K562 (cell line): Measurements from ENCODE around the gene KLHL41. TPM values are rescaled to one million over a fixed set of nuclear protein-coding genes. Genes with fewer than 3 reads are reported as not detected.
A peak's percentile ranks its signal among the peaks of the same experiment; 100 is the strongest.

Source experiments
- ARID3A ChIP-seq: IDR thresholded peaks from 2 replicates; pipeline ENCODE4 v1.6.1; 2012; ENCODE audit warnings: low read depth, low read length, improper control_type of control experiment, borderline replicate concordance
- ATF6 ChIP-seq: sonication (generic); formaldehyde crosslinking; IDR thresholded peaks from 2 replicates; pipeline ENCODE4 v1.4.0; 2020; ENCODE audit warnings: mild to moderate bottlenecking, missing genetic modification reagents
- CAMTA2 ChIP-seq: fragments of 250-450 bp; sonication (Bioruptor Pico); conservative IDR thresholded peaks from 2 replicates; pipeline ENCODE4 v1.5.1; 2022
- ETV5 ChIP-seq: sonication (generic); formaldehyde crosslinking; IDR thresholded peaks from 2 replicates; pipeline ENCODE4 v1.4.0; 2020; ENCODE audit warnings: low read depth, mild to moderate bottlenecking, missing genetic modification reagents
- FOXJ2 ChIP-seq: fragments of 200-800 bp; sonication (Bioruptor generic); IDR thresholded peaks from 2 replicates; pipeline ENCODE4 v1.6.1; 2016; ENCODE audit warnings: missing genetic modification characterization, missing compliant biosample characterization
- MED1 ChIP-seq: sonication (generic); formaldehyde crosslinking; IDR thresholded peaks from 2 replicates; pipeline ENCODE4 v1.8.1; 2023; ENCODE audit warnings: missing genetic modification reagents, borderline replicate concordance
- MYC ChIP-seq, 2 experiments: fragments of 250-450 bp in 1 of 2; sonication (Bioruptor Pico) in 1 of 2; IDR thresholded peaks; 2 replicates each; pipeline versions ENCODE4 v1.5.1 to v1.6.1; 2012 to 2021; ENCODE audit warnings: low read depth in 2 of 2, borderline replicate concordance in 1 of 2, improper control_type of control experiment in 1 of 2, low read length in 1 of 2, mild to moderate bottlenecking in 1 of 2, moderate library complexity in 1 of 2
- PCBP1 ChIP-seq: fragments of 200-400 bp; formaldehyde crosslinking; IDR thresholded peaks from 2 replicates; pipeline ENCODE4 v1.6.1; 2018; ENCODE audit warnings: mild to moderate bottlenecking, low read depth, low read length; ENCODE audit not compliant: poor library complexity, severe bottlenecking
- RFX1 ChIP-seq: fragments of 450-650 bp; IDR thresholded peaks from 2 replicates; pipeline ENCODE4 v1.6.1; 2016; ENCODE audit warnings: mild to moderate bottlenecking, moderate library complexity
- SMC3 ChIP-seq: conservative IDR thresholded peaks from 2 replicates; pipeline ENCODE4 v1.6.1; 2011; ENCODE audit warnings: low read depth, low read length, improper control_type of control experiment; ENCODE audit not compliant: insufficient read depth
- ZFP1 ChIP-seq: fragments of 450-650 bp; formaldehyde crosslinking; IDR thresholded peaks from 2 replicates; pipeline ENCODE4 v1.4.0; 2020; ENCODE audit warnings: mild to moderate bottlenecking, mixed read lengths
- ZFX ChIP-seq: sonication (generic); formaldehyde crosslinking; IDR thresholded peaks from 2 replicates; pipeline ENCODE4 v1.8.0; 2022; ENCODE audit warnings: mild to moderate bottlenecking, missing genetic modification reagents, moderate library complexity
- ZNF384 ChIP-seq: IDR thresholded peaks from 2 replicates; pipeline ENCODE4 v1.6.1; 2012; ENCODE audit warnings: low read depth, low read length, improper control_type of control experiment
- ZSCAN29 ChIP-seq: fragments of 450-650 bp; IDR thresholded peaks from 2 replicates; pipeline ENCODE4 v1.6.1; 2017
- polyA plus RNA-seq, 8 experiments: library from polyadenylated mRNA; depleted of rRNA in 4 of 8; stranded (reverse) in 5 of 8; unstranded in 3 of 8; fragments of >200 nt; fragmentation: Nextera tagmentation in 2 of 8; fragmentation: Illumina TruSeq in 1 of 8; extraction: Ambion mirVana in 2 of 8; extraction: Trizol in 1 of 8; gene quantifications; 2 replicates each; pipeline versions ENCODE4 v1.2.1 to v1.2.3, GENCODE V29; 2011 to 2014; ENCODE audit warnings: inconsistent platforms in 1 of 8, missing spikeins in 1 of 8
- total RNA-seq, 7 experiments: library from RNA; depleted of rRNA in 6 of 7; stranded (reverse); fragments of >200 nt in 6 of 7; fragmentation: Illumina TruSeq in 2 of 7; extraction: Trizol in 2 of 7; gene quantifications; 2 replicates each; pipeline versions ENCODE4 v1.2.1 to v1.2.3, GENCODE V29; 2011 to 2021; ENCODE audit warnings: low replicate concordance in 1 of 7
- TF ChIP-seq, protein P1 (sequence below): sonication (generic); formaldehyde crosslinking; IDR thresholded peaks from 2 replicates; pipeline ENCODE4 v1.8.0; 2023; ENCODE audit warnings: mild to moderate bottlenecking, missing genetic modification reagents
- TF ChIP-seq, protein P2 (sequence below): fragments of 250-450 bp; sonication (Bioruptor Pico); IDR thresholded peaks from 2 replicates; pipeline ENCODE4 v1.9.0; 2021; ENCODE audit warnings: mild to moderate bottlenecking
- TF ChIP-seq, protein P3 (sequence below), 2 experiments: fragments of 450-650 bp in 1 of 2; sonication (generic) in 1 of 2; formaldehyde crosslinking in 1 of 2; IDR thresholded peaks in 1 of 2; conservative IDR thresholded peaks in 1 of 2; 2 replicates each; pipeline versions ENCODE4 v1.6.1 to v1.8.1; 2016 to 2023; ENCODE audit warnings: mild to moderate bottlenecking in 2 of 2, moderate library complexity in 2 of 2, inconsistent platforms in 1 of 2, missing genetic modification reagents in 1 of 2
- TF ChIP-seq, protein P4 (sequence below): sonication (generic); formaldehyde crosslinking; IDR thresholded peaks from 2 replicates; pipeline ENCODE4 v1.9.0; 2022; ENCODE audit warnings: mild to moderate bottlenecking, missing genetic modification reagents

KLHL41 gene
- total and polyA plus RNA-seq, 9 of the 15 experiments (the other 6 are each of a cell fraction or from before 2014, with no cell fraction given) = 0.05 to 1.5 (median 0.09) TPM

DNA sequence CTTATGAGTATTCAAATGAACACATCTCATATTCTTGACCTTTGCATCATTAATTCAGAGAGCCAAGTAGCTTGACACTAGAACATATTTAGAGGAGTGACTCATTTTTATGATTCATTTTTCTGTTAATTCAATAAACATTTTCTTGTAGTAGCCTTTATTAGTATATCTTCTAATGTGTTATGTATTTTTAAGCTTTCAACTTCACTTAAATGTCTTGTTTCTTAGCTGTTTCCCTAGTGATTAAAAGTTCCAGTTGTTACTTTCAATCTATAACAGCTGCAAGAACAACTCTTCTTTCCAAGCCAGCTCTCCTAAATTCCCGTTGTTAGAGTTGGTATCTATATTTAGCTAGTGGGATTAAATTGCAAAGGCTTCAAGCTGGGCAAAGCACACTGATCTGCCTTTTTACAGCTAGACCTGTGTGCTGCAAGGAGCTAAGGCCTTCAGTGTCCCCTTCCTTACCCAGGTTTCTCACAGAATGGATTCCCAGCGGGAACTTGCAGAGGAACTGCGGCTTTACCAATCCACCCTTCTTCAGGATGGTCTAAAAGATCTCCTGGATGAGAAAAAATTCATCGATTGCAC lies at the start of gene KLHL41 (continued):
- TF ChIP-seq, protein P1, sequence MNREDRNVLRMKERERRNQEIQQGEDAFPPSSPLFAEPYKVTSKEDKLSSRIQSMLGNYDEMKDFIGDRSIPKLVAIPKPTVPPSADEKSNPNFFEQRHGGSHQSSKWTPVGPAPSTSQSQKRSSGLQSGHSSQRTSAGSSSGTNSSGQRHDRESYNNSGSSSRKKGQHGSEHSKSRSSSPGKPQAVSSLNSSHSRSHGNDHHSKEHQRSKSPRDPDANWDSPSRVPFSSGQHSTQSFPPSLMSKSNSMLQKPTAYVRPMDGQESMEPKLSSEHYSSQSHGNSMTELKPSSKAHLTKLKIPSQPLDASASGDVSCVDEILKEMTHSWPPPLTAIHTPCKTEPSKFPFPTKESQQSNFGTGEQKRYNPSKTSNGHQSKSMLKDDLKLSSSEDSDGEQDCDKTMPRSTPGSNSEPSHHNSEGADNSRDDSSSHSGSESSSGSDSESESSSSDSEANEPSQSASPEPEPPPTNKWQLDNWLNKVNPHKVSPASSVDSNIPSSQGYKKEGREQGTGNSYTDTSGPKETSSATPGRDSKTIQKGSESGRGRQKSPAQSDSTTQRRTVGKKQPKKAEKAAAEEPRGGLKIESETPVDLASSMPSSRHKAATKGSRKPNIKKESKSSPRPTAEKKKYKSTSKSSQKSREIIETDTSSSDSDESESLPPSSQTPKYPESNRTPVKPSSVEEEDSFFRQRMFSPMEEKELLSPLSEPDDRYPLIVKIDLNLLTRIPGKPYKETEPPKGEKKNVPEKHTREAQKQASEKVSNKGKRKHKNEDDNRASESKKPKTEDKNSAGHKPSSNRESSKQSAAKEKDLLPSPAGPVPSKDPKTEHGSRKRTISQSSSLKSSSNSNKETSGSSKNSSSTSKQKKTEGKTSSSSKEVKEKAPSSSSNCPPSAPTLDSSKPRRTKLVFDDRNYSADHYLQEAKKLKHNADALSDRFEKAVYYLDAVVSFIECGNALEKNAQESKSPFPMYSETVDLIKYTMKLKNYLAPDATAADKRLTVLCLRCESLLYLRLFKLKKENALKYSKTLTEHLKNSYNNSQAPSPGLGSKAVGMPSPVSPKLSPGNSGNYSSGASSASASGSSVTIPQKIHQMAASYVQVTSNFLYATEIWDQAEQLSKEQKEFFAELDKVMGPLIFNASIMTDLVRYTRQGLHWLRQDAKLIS (CRISPR knock-in tag) = no peak
- no peak for TF ChIP-seq MED1 (CRISPR knock-in tag)
- TF ChIP-seq RFX1 = no peak
- no peak for TF ChIP-seq ZFP1
- TF ChIP-seq, protein P2, sequence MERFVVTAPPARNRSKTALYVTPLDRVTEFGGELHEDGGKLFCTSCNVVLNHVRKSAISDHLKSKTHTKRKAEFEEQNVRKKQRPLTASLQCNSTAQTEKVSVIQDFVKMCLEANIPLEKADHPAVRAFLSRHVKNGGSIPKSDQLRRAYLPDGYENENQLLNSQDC = no peak
- TF ChIP-seq, protein P3, sequence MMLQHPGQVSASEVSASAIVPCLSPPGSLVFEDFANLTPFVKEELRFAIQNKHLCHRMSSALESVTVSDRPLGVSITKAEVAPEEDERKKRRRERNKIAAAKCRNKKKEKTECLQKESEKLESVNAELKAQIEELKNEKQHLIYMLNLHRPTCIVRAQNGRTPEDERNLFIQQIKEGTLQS (IDR thresholded peaks at IDR 0.05) = peak; percentile 39
- TF ChIP-seq, protein P3 (CRISPR knock-in tag; conservative IDR thresholded peaks at IDR 0.05) = no peak
- no peak for TF ChIP-seq PCBP1
- no peak for TF ChIP-seq ZNF384
- no peak for TF ChIP-seq ARID3A
- TF ChIP-seq FOXJ2 = 0 out of 2 replicates have a peak, but pooled peaks have one; percentile 17
- no peak for TF ChIP-seq CAMTA2 (CRISPR knock-in tag)
- TF ChIP-seq MYC (IDR thresholded peaks at IDR 0.05; ENCODE audit: low read depth, low read length) = no peak
- no peak for TF ChIP-seq MYC (CRISPR knock-in tag; IDR thresholded peaks at IDR 0.05; ENCODE audit: borderline replicate concordance, low read depth)
- no peak for TF ChIP-seq ETV5 (CRISPR knock-in tag)
- TF ChIP-seq, protein P4, sequence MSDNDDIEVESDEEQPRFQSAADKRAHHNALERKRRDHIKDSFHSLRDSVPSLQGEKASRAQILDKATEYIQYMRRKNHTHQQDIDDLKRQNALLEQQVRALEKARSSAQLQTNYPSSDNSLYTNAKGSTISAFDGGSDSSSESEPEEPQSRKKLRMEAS (CRISPR knock-in tag) = no peak
- no peak for TF ChIP-seq ATF6 (CRISPR knock-in tag)
- no peak for TF ChIP-seq ZSCAN29
- TF ChIP-seq SMC3 = no peak
- 0 out of 2 replicates have a peak, but pooled peaks have one; percentile 9 for TF ChIP-seq ZFX (CRISPR knock-in tag)
